MG63 (cell line): Measurements from ENCODE around the gene KCTD2. TPM values are rescaled to one million over a fixed set of nuclear protein-coding genes. Genes with fewer than 3 reads are reported as not detected.
"Not testable (repeated sequence)": the region's sequence is repeated elsewhere in the genome, so short reads cannot be mapped to it uniquely, and the experiment has no call there.

ENCODE experiments used
- DNase-seq: peaks from one replicate; pipeline ENCODE4 v3.0.0-alpha.2; 2020
- H3K27me3 ChIP-seq: fragments of 250-450 bp; sonication (Bioruptor Pico); 2 replicates; pipeline ENCODE4 v1.5.1; 2020; ENCODE audit warnings: mild to moderate bottlenecking, moderate library complexity
- H3K36me3 ChIP-seq: fragments of 250-450 bp; sonication (Bioruptor Pico); 2 replicates; pipeline ENCODE4 v1.5.1; 2020; ENCODE audit warnings: mild to moderate bottlenecking, moderate library complexity
- H3K4me3 ChIP-seq: fragments of 250-450 bp; sonication (Bioruptor Pico); 2 replicates; pipeline ENCODE4 v1.5.1; 2020; ENCODE audit warnings: mild to moderate bottlenecking, moderate library complexity
- H3K9me3 ChIP-seq: fragments of 250-450 bp; sonication (Bioruptor Pico); 2 replicates; pipeline ENCODE4 v1.5.1; 2020; ENCODE audit warnings: mild to moderate bottlenecking, moderate library complexity
- total RNA-seq: library from RNA; depleted of rRNA; stranded (reverse); fragments of >200 nt; shearing (Covaris generic); gene quantifications from 2 replicates; pipeline ENCODE4 v1.2.3, GENCODE V29; 2014; ENCODE audit warnings: low replicate concordance

The KCTD2 gene
- total RNA-seq, 1 experiment from 2014 or later: 15.6 TPM

GRCh38 chr17:75012346-75013091 lies 34.5 kb upstream of the KCTD2 start, which contains the start of gene MRPL58:
Gene MRPL58, plus strand, starts transcription at chr17:75012670. Its CDS starts 17 bp downstream, at chr17:75012687.
- H3K9me3 ChIP-seq: no peaks in the 10 kb centered on the region
- no peaks in the 10 kb centered on the region for H3K27me3 ChIP-seq
- H3K4me3 ChIP-seq: peak within 1 kb of the TSS; percentile 89
- peak; percentile 93 for DNase-seq
- peaks cover 24% of the 10 kb centered on the region for H3K36me3 ChIP-seq

DNA sequence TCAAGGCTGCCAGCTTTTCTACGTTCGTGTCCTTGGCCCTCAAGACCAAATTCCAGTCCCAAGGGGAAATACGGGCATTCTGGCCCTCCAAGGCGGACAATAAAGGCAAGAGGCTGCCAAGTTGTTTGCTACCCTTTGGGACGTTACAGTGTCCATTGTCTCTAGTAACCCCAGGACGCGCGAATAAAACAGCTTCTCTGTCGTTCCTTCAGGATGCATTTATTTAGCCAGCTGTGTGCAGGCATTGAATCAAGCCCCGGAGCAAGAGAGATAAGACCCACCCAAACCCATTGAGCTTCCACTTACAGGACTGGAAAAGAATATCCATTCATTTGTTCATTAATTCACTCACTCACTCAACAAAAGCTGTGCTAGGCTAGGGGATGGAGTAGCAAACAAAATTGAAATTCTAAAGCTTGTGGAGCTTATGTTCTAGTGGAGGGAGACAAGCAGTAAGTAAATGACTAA lies 33.9 kb upstream of the KCTD2 start:
- peak overlapping the region; percentile 89 for H3K4me3 ChIP-seq
- no peaks in the 10 kb centered on the region for H3K27me3 ChIP-seq
- H3K36me3 ChIP-seq: peaks cover 25% of the 10 kb centered on the region
- DNase-seq: no peak
- H3K9me3 ChIP-seq: no peaks in the 10 kb centered on the region

- H3K4me3 ChIP-seq: no peak overlapping the region
- no peak for DNase-seq
- no peaks in the 10 kb centered on the region for H3K27me3 ChIP-seq
- H3K9me3 ChIP-seq: no peaks in the 10 kb centered on the region
- peaks cover 63% of the 10 kb centered on the region for H3K36me3 ChIP-seq
These were observed 27.9 kb upstream of the KCTD2 start for GRCh38 chr17:75019146-75019545.

DNA sequence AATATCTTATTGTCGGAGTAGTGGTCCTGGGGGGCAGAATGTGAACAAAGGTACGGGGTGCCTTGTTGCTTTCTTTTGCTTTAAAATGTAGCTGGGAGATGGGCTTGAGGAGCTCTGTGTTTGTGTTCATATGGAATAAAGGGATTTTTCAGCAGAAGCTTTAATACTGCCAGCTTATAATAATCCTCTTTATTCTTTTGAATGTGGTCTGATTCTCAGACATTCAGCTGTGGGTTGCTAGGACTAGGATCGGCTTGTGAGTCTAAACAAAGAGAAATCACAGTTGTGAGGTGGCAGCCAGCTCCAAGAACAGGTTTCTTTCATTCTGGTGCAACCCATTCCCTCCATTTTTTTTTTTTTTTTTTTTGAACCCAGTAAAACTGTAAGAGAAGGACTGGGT lies 27.3 kb upstream of the KCTD2 start:
- Histone ChIP-seq H3K27me3 (no peaks in the 10 kb centered on the region), H3K9me3 (no peaks in the 10 kb centered on the region), H3K36me3 (peaks cover 60% of the 10 kb centered on the region), H3K4me3 (no peak overlapping the region)
- no peak for DNase-seq

- Histone ChIP-seq H3K9me3 (0 out of 2 replicates have a peak, but pooled peaks cover 2% of the 10 kb centered on the region), H3K36me3 (peaks cover 54% of the 10 kb centered on the region), H3K4me3 (no peak overlapping the region), H3K27me3 (no peaks in the 10 kb centered on the region)
- no peak for DNase-seq
These were observed 26.5 kb upstream of the KCTD2 start for GRCh38 chr17:75020331-75021110.

DNA sequence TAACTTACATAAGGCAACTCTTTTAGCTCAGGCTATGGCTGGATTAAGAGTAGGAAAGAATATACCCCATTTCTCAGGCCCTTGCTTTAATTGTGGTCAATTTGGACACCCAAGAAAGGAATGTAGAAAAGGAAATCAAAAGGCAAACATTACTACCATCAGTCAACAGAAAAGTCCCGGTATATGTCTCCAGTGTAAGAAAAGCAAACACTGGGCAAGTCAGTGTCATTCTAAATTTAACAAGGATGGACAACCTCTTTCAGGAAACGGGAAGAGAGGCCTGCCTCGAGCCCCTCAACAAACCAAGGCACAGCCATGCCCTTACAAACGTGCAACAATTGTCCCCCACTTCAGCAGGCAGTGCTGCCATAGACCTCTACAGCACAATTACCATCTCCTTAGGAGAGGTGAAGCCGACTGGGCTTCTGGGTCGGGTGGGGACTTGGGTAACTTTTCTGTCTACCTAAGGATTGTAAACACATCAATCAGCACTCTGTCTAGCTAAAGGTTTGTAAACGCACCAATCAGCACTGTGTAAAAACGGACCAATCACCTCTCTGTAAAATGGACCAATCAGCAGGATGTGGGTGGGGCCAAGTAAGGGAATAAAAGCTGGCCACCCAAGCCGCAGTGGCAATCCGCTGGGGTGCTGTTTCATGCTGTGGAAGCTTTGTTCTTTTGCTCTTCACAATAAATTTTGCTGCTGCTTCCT lies 22.2 kb upstream of the KCTD2 start:
- no peak for DNase-seq
- Histone ChIP-seq H3K27me3 (no peaks in the 10 kb centered on the region), H3K36me3 (peaks cover 30% of the 10 kb centered on the region), H3K9me3 (peaks cover 2% of the 10 kb centered on the region; the same call in 1 of the 2 replicates), H3K4me3 (no peak overlapping the region)

- H3K9me3 ChIP-seq, H3K4me3 ChIP-seq, DNase-seq, H3K27me3 ChIP-seq: not testable (repeated sequence)
- peaks cover 24% of the 10 kb centered on the region for H3K36me3 ChIP-seq
These were observed 21.7 kb upstream of the KCTD2 start for GRCh38 chr17:75025398-75025734.

GRCh38 chr17:75026650-75027049 lies 20.4 kb upstream of the KCTD2 start:
- not testable (repeated sequence) for H3K9me3 ChIP-seq, DNase-seq, H3K27me3 ChIP-seq, H3K4me3 ChIP-seq
- peaks cover 12% of the 10 kb centered on the region for H3K36me3 ChIP-seq

- Histone ChIP-seq H3K9me3 (peaks cover 2% of the 10 kb centered on the region; the same call in 1 of the 2 replicates), H3K4me3 (no peak overlapping the region), H3K36me3 (no peaks in the 10 kb centered on the region), H3K27me3 (no peaks in the 10 kb centered on the region)
- no peak for DNase-seq
These were observed 16.9 kb upstream of the KCTD2 start for GRCh38 chr17:75030161-75030560.

- Histone ChIP-seq H3K36me3 (no peaks in the 10 kb centered on the region), H3K9me3 (peaks cover 2% of the 10 kb centered on the region; the same call in 1 of the 2 replicates), H3K27me3 (no peaks in the 10 kb centered on the region), H3K4me3 (no peak overlapping the region; the same call in 1 of the 2 replicates)
- DNase-seq: peak; percentile 75
These were observed 14.9 kb upstream of the KCTD2 start for GRCh38 chr17:75031972-75032719.

- peak; percentile 23 for DNase-seq
These were observed 14.2 kb upstream of the KCTD2 start for GRCh38 chr17:75032720-75033280.

DNA sequence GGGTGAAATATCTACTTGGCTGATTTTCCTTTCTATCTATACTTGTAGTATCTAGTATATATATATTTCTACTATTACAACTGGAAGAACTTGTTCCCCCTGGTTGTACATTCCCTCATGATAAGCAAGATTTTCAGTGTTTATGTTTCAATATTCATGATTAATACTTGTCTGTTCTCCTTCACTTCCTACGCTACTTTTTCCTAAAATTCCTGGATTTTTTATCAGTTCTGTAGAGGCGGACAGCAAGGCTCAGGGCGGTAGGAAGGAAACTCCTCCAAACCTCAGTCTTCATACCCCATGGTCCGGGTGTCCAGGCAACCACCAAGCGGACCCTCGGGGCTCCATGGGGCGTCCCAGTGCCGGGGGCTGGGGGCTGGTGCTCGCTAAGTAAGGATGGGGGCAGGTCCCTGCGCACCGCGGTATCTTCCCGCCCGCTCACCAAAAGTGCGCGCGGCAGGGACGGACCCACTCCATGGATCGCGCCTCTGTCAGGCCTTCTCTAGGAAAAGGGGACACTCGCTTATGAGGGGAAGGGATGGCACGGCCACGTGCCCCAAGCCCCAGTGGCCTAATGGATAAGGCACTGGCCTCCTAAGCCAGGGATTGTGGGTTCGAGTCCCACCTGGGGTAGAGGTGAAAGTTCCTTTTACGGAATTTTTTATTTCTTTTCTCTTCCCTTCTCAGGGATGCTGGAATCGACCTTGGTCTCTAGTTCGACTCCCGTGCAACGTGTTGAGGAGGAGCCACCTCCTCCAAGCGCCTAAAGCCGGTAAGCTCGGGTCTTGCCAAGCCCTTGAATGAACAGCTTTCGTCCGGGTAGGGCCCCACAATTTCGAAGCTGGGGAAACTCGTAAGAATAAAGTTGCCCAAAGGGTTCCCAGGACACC lies 13.4 kb upstream of the KCTD2 start:
- DNase-seq: peak; percentile 91
- peaks cover 3% of the 10 kb centered on the region for H3K36me3 ChIP-seq
- no peaks in the 10 kb centered on the region for H3K27me3 ChIP-seq
- H3K9me3 ChIP-seq: peaks cover 2% of the 10 kb centered on the region; the same call in 1 of the 2 replicates
- peak overlapping the region; percentile 88 for H3K4me3 ChIP-seq

More at GRCh38 chr17:75032720-75033280, 14.2 kb upstream of the KCTD2 start:
- Histone ChIP-seq H3K4me3 (peak overlapping the region; percentile 88), H3K9me3 (peaks cover 2% of the 10 kb centered on the region; the same call in 1 of the 2 replicates), H3K36me3 (no peaks in the 10 kb centered on the region; the same call in 1 of the 2 replicates), H3K27me3 (no peaks in the 10 kb centered on the region)

DNA sequence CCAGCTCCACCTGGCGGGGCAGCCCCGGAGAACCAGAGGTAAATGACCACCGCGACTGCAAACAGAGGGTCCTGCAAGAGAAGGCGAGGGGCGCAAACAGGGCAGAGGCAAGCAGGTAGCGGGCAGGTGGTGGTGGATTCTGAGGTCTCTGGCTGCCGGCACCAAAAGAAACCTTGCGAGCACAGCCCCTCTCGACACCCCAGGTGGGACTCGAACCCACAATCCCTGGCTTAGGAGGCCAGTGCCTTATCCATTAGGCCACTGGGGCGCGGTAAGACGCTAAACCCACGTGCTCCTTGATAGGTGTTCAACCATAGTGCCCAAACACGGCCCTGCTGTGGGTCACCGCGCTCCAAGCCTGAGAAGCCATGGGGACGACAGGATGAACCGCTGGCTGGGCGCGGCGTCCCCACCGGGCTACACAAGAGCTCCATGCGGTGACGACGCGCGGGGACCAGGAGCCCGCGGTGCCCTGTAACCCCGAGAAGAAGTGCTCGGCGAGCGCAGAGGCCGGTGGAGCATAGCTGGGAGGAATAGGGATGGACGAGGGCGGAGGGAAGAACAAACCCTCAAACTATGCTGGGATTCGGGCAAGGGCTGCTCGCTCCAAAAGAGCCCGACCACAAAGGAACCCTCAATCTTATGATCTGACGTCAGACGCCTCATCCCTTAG lies 12.7 kb upstream of the KCTD2 start:
- Histone ChIP-seq H3K9me3 (peaks cover 2% of the 10 kb centered on the region; the same call in 1 of the 2 replicates), H3K4me3 (peak overlapping the region; percentile 88), H3K27me3 (no peaks in the 10 kb centered on the region), H3K36me3 (peaks cover 9% of the 10 kb centered on the region)
- peak; percentile 91 for DNase-seq

DNA sequence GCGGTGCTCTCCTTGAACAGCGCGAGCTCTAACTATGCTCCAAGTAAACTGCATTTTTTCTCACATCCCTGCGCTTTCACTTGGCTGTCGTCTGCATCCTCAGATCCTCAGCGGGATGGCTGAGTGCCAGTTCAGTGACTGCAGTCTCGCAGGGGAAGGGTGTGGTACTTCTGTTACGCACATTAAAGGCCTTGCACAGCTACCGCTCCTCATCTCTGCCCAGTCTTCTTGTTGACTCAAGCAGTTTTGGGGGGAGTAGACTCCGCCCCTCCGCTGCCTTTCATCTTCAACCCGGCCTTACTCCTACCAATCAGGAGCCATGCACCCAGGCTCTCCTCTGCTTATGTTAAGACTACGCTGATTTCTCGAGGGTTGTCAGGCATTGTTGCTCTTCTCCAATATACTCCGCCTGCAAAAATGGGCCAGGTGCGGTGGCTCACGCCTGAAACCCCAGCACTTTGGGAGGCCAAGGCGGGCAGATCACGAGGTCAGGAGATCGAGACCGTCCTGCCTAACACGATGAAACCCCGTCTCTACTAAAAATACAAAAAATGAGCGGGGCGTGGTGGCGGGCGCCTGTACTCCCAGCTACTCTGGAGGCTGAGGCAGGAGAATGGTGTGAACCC lies 10.3 kb upstream of the KCTD2 start:
- DNase-seq: peak; percentile 85
- peaks cover 26% of the 10 kb centered on the region for H3K36me3 ChIP-seq
- peak overlapping the region; percentile 5; the same call in 1 of the 2 replicates for H3K4me3 ChIP-seq
- H3K9me3 ChIP-seq: no peaks in the 10 kb centered on the region
- no peaks in the 10 kb centered on the region for H3K27me3 ChIP-seq
